Psoas muscle (tissue), 8 donors: Measurements from ENCODE around the gene TEK. TPM values are rescaled to one million over a fixed set of nuclear protein-coding genes. Genes with fewer than 3 reads are reported as not detected.
"Not testable (repeated sequence)": the region's sequence is repeated elsewhere in the genome, so short reads cannot be mapped to it uniquely, and the experiment has no call there.

Experiments
- ATAC-seq, 4 donors: fragments of 200-7000 bp; cut with Tn5 transposase; one replicate each; pipeline ENCODE4 v1.9.1; 2020; ENCODE audit warnings: moderate library complexity in 3 of 4, mild to moderate bottlenecking in 2 of 4
- DNase-seq, 2 donors: peaks; one replicate each; pipeline ENCODE4 v3.0.0-alpha.2; 2020
- H3K27ac ChIP-seq: fragments of 200-600 bp; one replicate; pipeline ENCODE4 v1.8.0; 2022
- H3K27me3 ChIP-seq, 3 donors: fragments of 200-600 bp in 1 of 3; one replicate each; pipeline versions ENCODE4 v1.6.1 to v1.8.0; 2013 to 2022; ENCODE audit warnings: low read length in 2 of 3, mild to moderate bottlenecking in 2 of 3, moderate library complexity in 1 of 3; ENCODE audit not compliant: insufficient read depth in 3 of 3
- H3K36me3 ChIP-seq, 2 donors: fragments of 200-600 bp in 1 of 2; one replicate each; pipeline versions ENCODE4 v1.6.1 to v1.8.0; 2013 to 2022; ENCODE audit warnings: low read depth in 1 of 2, mild to moderate bottlenecking in 1 of 2, moderate library complexity in 1 of 2; ENCODE audit not compliant: insufficient read depth in 1 of 2
- H3K4me1 ChIP-seq: fragments of 200-600 bp; one replicate; pipeline ENCODE4 v1.8.0; 2022
- H3K4me3 ChIP-seq: fragments of 200-600 bp; one replicate; pipeline ENCODE4 v1.8.0; 2022; ENCODE audit warnings: mild to moderate bottlenecking
- H3K9me3 ChIP-seq: fragments of 200-600 bp; one replicate; pipeline ENCODE4 v1.8.0; 2022
- WGBS, 3 donors: extraction: QIAGEN DNeasy Blood & Tissue Kit; methylation state at CpG; one replicate each; pipeline versions ENCODE4 v1.1.6 to v1.1.7; 2013; 5-methylcytosine and 5-hydroxymethylcytosine counted together
- intact Hi-C, 2 donors: fragments of 100-400 bp; cut with DNase I; formaldehyde crosslinking; loops; one replicate each; pipeline versions ENCODE4 v1.11.0 to v1.14.2; 2022
- polyA plus RNA-seq, 3 donors: library from polyadenylated mRNA; stranded (reverse); fragments of 200-250 nt; gene quantifications; one replicate each; pipeline ENCODE4 v1.2.3, GENCODE V29; 2013
- total RNA-seq, 4 donors: library from RNA; stranded (reverse); fragmentation: NEBNext Ultra II Directional in 2 of 4; extraction: Animal tissue kit (Norgen Biotek cat#: 25700) in 2 of 4; gene quantifications; one replicate each; pipeline versions ENCODE4 v1.2.1 to v1.2.4, GENCODE V29; 2021 to 2023
- TF ChIP-seq, protein P1 (sequence below): fragments of 200-600 bp; IDR thresholded peaks from one replicate; pipeline ENCODE4 v1.8.0; 2022; ENCODE audit warnings: antibody characterized with exemption
- donor health status: healthy with polysubstance abuse.
- donor health status: DM: no; HTN: no; CAD: no; lungs with moderate emphysema.
- donor health status: Bipolar disorder and iron deficiency.
- donor health status: healthy.
- donor health status: DM: yes; HTN: yes; CAD: no.
- donor health status: DM: no; HTN: no; CAD: no.
- donor health status: DM: no; HTN: no; CAD: no.
- donor health status: DM: yes; HTN: yes; CAD: no.

TEK gene
- total and polyA plus RNA-seq, 7 donors, result 4.6 to 14.5 (median 7.1) TPM

DNA sequence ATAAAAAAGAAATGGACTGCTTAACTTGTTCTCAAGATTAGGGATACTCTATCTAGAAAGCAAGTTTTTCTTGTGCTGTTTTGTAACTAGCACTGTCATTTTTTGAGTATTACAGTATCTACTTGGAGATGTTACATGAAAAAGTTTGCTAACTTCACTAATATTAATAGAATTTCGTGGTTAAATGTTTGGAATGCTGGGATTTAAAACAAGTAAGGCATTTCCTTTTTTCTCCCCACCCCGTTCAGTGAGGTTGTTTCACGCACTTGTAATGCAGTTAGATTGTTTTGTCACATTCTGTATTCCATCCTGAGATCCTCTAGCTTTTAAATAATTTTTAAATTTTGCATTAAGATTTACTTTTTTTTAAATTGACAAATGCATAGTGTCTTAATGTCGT lies 20.0 kb upstream of the TEK start:
- 46 to 48% (median 46%) methylated on average over 4 of the region's 4 CpGs for WGBS, 3 donors
- Histone ChIP-seq H3K27me3 (no peaks in the 10 kb centered on the region), H3K4me3 (no peak overlapping the region), H3K4me1 (no peaks in the 10 kb centered on the region), H3K9me3 (no peaks in the 10 kb centered on the region), H3K36me3 (no peaks in the 10 kb centered on the region), H3K27ac (no peak overlapping the region)
- intact Hi-C loops, result no loop called here
- no peak for ATAC-seq
- DNase-seq, result no peak
- TF ChIP-seq, protein P1, sequence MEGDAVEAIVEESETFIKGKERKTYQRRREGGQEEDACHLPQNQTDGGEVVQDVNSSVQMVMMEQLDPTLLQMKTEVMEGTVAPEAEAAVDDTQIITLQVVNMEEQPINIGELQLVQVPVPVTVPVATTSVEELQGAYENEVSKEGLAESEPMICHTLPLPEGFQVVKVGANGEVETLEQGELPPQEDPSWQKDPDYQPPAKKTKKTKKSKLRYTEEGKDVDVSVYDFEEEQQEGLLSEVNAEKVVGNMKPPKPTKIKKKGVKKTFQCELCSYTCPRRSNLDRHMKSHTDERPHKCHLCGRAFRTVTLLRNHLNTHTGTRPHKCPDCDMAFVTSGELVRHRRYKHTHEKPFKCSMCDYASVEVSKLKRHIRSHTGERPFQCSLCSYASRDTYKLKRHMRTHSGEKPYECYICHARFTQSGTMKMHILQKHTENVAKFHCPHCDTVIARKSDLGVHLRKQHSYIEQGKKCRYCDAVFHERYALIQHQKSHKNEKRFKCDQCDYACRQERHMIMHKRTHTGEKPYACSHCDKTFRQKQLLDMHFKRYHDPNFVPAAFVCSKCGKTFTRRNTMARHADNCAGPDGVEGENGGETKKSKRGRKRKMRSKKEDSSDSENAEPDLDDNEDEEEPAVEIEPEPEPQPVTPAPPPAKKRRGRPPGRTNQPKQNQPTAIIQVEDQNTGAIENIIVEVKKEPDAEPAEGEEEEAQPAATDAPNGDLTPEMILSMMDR, result no peak

DNA sequence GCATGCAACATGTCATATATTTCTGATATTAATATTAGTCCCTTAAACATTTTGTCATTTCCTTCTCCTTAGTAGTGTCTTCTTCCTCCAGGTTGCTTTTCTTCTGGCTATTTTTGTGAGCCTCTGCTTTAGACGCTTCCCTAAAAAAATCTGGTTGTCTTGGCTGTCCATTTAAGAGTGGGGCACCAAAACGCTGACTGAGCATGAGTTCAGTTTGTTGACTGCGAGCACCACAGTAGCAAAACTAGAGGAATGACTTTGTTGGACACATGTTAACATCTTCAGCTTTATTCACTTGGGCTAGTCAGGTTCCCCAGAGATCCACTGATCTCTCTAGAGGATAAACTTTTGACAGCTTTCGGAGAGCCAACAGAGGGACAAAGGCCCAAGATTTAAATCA lies 19.3 kb upstream of the TEK start:
- 83 to 86% (median 86%) methylated on average over 4 of the region's 4 CpGs for WGBS, 3 donors

DNA sequence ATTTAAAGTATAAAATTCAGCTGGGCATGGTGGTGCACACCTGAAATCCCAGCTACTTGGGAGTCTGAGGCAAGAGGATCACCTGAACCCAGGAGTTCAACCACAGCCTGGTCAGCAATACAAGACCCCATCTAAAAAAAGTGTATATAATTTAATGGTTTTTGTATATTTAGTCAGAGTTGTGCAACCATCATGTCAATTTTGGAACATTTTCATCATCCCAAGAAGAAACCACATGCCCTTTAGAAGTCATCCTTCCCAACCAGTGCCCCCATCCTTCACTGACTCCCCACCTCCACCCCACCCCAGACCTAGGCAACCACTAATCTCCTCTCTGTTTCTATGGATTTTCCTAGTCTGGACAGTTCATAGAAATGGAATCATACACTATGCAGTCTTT lies 18.8 kb upstream of the TEK start:
- Histone ChIP-seq H3K9me3 (no peaks in the 10 kb centered on the region), H3K27me3 (no peaks in the 10 kb centered on the region), H3K4me1 (no peaks in the 10 kb centered on the region), H3K4me3 (no peak overlapping the region), H3K27ac (no peak overlapping the region), H3K36me3 (no peaks in the 10 kb centered on the region)
- ATAC-seq, result no peak
- intact Hi-C loops, result loop anchor here in 1 of 2 donors (10.0 kb wide), 1 partner anchor 605 kb away; no protein-coding TSS in a partner anchor
- DNase-seq, result no peak
- TF ChIP-seq, protein P1, result no peak

More for the DNA sequence above, 19.3 kb upstream of the TEK start:
- Histone ChIP-seq H3K4me1 (no peaks in the 10 kb centered on the region), H3K9me3 (no peaks in the 10 kb centered on the region), H3K4me3 (no peak overlapping the region), H3K27me3 (no peaks in the 10 kb centered on the region), H3K27ac (no peak overlapping the region), H3K36me3 (no peaks in the 10 kb centered on the region)
- TF ChIP-seq, protein P1, result no peak
- ATAC-seq (no peak), DNase-seq (no peak)
- intact Hi-C loops, result loop anchor here in 1 of 2 donors (10.0 kb wide), 1 partner anchor 605 kb away; no protein-coding TSS in a partner anchor

DNA sequence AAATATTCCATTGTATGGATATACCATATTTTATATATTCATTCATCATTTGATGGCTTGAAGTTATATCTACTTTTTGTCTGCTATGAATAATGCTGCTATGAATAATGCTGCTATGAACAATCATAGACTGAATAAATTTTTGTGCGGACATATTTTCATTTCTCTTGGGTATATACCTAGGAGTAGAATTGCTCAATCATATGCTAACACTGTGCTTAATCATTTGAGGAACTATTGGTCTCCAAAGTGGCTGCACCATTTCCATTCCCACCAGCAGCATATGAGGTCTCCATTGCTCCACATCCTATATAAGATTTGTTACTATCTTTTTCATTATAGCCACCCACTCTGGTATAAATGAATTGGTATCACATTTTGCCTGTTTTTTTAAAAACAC lies 18.3 kb upstream of the TEK start:
- H3K9me3 ChIP-seq, result no peaks in the 10 kb centered on the region
- 93 to 98% (median 97%) methylated on average over 1 of the region's 1 CpG for WGBS, 3 donors

DNA sequence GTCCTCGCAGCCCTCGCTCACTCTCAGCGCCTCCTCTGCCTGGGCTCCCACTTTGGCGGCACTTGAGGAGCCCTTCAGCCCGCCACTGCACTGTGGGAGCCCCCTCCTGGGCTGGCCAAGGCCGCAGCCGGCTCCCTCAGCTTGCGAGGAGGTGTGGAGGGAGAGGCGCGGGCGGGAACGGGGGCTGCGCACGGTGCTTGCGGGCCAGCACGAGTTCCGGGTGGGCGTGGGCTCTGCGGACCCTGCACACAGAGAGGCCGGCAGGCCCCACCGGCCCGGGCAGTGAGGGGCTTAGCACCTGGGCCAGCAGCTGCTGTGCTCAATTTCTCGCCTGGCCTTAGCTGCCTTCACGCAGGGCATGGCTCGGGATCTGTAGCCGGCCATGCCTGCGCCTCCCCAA lies 16.5 kb upstream of the TEK start:
- H3K4me3 ChIP-seq, H3K27ac ChIP-seq, H3K36me3 ChIP-seq, DNase-seq, H3K9me3 ChIP-seq, ATAC-seq, H3K4me1 ChIP-seq, H3K27me3 ChIP-seq: not testable (repeated sequence)
- 93 to 96% (median 96%) methylated on average over 20 to 27 of the region's 27 CpGs for WGBS, 3 donors
- intact Hi-C loops, result loop anchor here in 1 of 2 donors (10.0 kb wide), 1 partner anchor 602 kb away; no protein-coding TSS in a partner anchor

More for the DNA sequence above, 18.3 kb upstream of the TEK start:
- Histone ChIP-seq H3K27me3 (no peaks in the 10 kb centered on the region), H3K27ac (no peak overlapping the region), H3K36me3 (no peaks in the 10 kb centered on the region), H3K4me3 (no peak overlapping the region), H3K4me1 (no peaks in the 10 kb centered on the region)
- intact Hi-C loops, result loop anchor here in 1 of 2 donors (10.0 kb wide), 1 partner anchor 604 kb away; no protein-coding TSS in a partner anchor
- ATAC-seq (no peak), DNase-seq (no peak)
- TF ChIP-seq, protein P1, result no peak

DNA sequence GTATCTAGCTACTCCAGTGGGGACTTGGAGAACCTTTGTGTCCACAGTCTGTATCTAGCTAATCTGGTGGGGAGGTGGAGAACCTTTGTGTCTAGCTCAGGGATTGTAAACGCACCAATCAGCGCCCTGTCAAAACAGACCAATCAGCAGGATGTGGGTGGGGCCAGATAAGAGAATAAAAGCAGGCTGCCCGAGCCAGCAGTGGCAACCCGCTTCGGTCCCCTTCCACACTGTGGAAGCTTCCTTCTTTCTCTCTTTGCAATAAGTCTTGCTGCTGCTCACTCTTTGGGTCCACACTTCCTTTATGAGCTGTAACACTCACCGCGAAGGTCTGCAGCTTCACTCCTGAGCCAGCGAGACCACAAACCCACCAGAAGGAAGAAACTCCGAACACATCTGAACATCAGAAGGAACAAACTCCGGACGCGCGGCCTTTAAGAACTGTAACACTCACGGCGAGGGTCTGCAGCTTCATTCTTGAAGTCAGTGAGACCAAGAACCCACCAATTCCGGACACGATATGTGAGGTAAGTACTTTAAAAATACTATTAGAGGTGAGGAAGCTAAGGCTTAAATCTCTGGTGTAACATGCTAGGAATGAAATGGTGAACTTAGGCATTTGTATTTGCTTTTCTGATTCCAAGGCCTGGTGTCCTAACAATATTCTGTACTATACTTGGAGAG lies 15.5 kb upstream of the TEK start:
- ATAC-seq, H3K4me3 ChIP-seq, H3K4me1 ChIP-seq, H3K27ac ChIP-seq, H3K36me3 ChIP-seq, DNase-seq, H3K27me3 ChIP-seq, H3K9me3 ChIP-seq: not testable (repeated sequence)
- intact Hi-C loops, result loop anchor here in 1 of 2 donors (10.0 kb wide), 1 partner anchor 601 kb away; no protein-coding TSS in a partner anchor
- 89 to 97% (median 91%) methylated on average over 17 of the region's 17 CpGs for WGBS, 3 donors
